ENCODE results near the gene C1QL1. TPM values are rescaled to one million over a fixed set of nuclear protein-coding genes. Genes with fewer than 3 reads are reported as not detected.

Gene C1QL1
- total RNA-seq, 1 donor from 2014 or later = not detected

GRCh38 chr17:44932096-44932786 is 35.9 kb downstream of the C1QL1 start:
- DNase-seq (ENCODE audit: low spot score) = no peak

- no peak for DNase-seq (ENCODE audit: low spot score)
Observed at GRCh38 chr17:44931376-44931775, 36.7 kb downstream of the C1QL1 start.

GRCh38 chr17:44930667-44931066 is 37.4 kb downstream of the C1QL1 start:
- DNase-seq (ENCODE audit: low spot score) = no peak

GRCh38 chr17:44928950-44929720 is 39.0 kb downstream of the C1QL1 start:
- no peak for DNase-seq (ENCODE audit: low spot score)

- DNase-seq (ENCODE audit: low spot score) = no peak
Observed at GRCh38 chr17:44928136-44928535, 40.0 kb downstream of the C1QL1 start.

- DNase-seq (ENCODE audit: low spot score) = no peak
Observed at GRCh38 chr17:44927696-44928095, 40.4 kb downstream of the C1QL1 start.

GRCh38 chr17:44926821-44927525 is 41.1 kb downstream of the C1QL1 start:
- DNase-seq (ENCODE audit: low spot score) = no peak

- DNase-seq (ENCODE audit: low spot score) = no peak
Observed at GRCh38 chr17:44925731-44926697, 42.1 kb downstream of the C1QL1 start.

GRCh38 chr17:44924107-44924544 is 44.0 kb downstream of the C1QL1 start:
- DNase-seq (ENCODE audit: low spot score) = no peak

GRCh38 chr17:44922746-44923470 is 45.2 kb downstream of the C1QL1 start:
- DNase-seq (ENCODE audit: low spot score) = no peak

GRCh38 chr17:44922136-44922535 is 46.0 kb downstream of the C1QL1 start:
- no peak for DNase-seq (ENCODE audit: low spot score)

GRCh38 chr17:44921122-44921882 is 46.8 kb downstream of the C1QL1 start:
- peak; percentile 73 for DNase-seq (ENCODE audit: low spot score)

- DNase-seq (ENCODE audit: low spot score) = no peak
Observed at GRCh38 chr17:44920565-44920940, 47.5 kb downstream of the C1QL1 start.

GRCh38 chr17:44919885-44920564 is 48.1 kb downstream of the C1QL1 start:
- peak; percentile 91 for DNase-seq (ENCODE audit: low spot score)

- DNase-seq (ENCODE audit: low spot score) = no peak
Observed at GRCh38 chr17:44919411-44919810, 48.7 kb downstream of the C1QL1 start.

GRCh38 chr17:44918006-44918405 is 50.1 kb downstream of the C1QL1 start:
- DNase-seq (ENCODE audit: low spot score) = no peak

GRCh38 chr17:44917456-44917855 is 50.6 kb downstream of the C1QL1 start:
- DNase-seq (ENCODE audit: low spot score) = no peak

- no peak for DNase-seq (ENCODE audit: low spot score)
Observed at GRCh38 chr17:44916781-44917241, 51.3 kb downstream of the C1QL1 start.
